Measurements from ENCODE around the gene URM1. TPM values are rescaled to one million over a fixed set of nuclear protein-coding genes. Genes with fewer than 3 reads are reported as not detected.
"Not testable (repeated sequence)": the region's sequence is repeated elsewhere in the genome, so short reads cannot be mapped to it uniquely, and the experiment has no call there.

The URM1 gene
- total RNA-seq, 1 donor from 2014 or later: 62.6 TPM

DNA sequence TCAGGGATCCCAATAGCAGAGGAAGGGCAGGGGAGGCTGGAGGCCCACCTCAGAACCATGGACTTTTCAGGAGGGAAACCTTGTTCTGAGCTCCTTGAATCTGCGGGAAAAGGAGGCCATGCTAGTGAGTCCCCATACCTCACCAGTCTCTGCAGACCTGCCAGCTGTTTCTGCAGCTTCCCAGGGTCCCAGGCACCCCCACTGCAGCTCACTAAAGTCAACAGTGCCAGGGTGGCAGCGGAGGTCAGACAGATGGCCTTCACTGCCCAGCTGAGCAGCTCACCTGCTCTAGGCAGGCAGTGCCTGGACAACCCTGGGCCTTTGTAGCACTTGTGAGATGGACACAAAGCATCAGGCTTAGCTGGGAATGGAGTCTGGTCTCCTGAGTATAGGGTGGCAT, 35.3 kb upstream of the URM1 start:
- peaks cover 2% of the 10 kb centered on the region for H3K27me3 Mint-ChIP-seq (ENCODE audit: unreplicated experiment)
- H3K4me1 Mint-ChIP-seq (ENCODE audit: low read depth, unreplicated experiment): no peaks in the 10 kb centered on the region
- H3K4me3 Mint-ChIP-seq (ENCODE audit: unreplicated experiment): no peak overlapping the region
- no peak overlapping the region for H3K27ac Mint-ChIP-seq (ENCODE audit: unreplicated experiment)
- peaks cover 9% of the 10 kb centered on the region for H3K9me3 Mint-ChIP-seq (ENCODE audit: unreplicated experiment)
- TF ChIP-seq, protein P1, sequence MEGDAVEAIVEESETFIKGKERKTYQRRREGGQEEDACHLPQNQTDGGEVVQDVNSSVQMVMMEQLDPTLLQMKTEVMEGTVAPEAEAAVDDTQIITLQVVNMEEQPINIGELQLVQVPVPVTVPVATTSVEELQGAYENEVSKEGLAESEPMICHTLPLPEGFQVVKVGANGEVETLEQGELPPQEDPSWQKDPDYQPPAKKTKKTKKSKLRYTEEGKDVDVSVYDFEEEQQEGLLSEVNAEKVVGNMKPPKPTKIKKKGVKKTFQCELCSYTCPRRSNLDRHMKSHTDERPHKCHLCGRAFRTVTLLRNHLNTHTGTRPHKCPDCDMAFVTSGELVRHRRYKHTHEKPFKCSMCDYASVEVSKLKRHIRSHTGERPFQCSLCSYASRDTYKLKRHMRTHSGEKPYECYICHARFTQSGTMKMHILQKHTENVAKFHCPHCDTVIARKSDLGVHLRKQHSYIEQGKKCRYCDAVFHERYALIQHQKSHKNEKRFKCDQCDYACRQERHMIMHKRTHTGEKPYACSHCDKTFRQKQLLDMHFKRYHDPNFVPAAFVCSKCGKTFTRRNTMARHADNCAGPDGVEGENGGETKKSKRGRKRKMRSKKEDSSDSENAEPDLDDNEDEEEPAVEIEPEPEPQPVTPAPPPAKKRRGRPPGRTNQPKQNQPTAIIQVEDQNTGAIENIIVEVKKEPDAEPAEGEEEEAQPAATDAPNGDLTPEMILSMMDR (IDR thresholded peaks at IDR 0.05; ENCODE audit: partially characterized antibody, unreplicated experiment): no peak
- no peaks in the 10 kb centered on the region for H3K36me3 Mint-ChIP-seq (ENCODE audit: unreplicated experiment)
- DNase-seq: no peak

DNA sequence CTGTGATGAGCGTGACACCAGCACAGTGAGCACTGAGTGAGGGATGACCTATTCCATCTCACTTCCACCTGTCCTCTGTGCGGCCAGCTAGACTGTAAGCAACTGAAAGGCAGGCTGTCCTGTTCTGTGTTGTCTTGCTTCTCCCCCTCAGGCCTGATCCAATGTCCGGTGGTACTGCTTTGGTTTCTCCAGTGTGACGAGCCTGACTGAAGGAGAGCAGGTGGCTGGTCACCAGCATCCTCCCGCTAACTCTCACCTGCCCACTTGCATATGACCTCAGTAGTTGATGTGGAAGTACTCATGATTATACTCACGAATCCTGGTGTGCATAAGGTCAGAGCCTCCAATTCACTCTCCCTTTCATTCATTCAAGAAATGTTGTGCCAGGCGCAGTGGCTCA, 33.2 kb upstream of the URM1 start:
- TF ChIP-seq, protein P1 (IDR thresholded peaks at IDR 0.05; ENCODE audit: partially characterized antibody, unreplicated experiment): no peak
- Mint-ChIP-seq H3K9me3 (ENCODE audit: unreplicated experiment) (peaks cover 11% of the 10 kb centered on the region), H3K27me3 (ENCODE audit: unreplicated experiment) (no peaks in the 10 kb centered on the region), H3K4me3 (ENCODE audit: unreplicated experiment) (no peak overlapping the region), H3K27ac (ENCODE audit: unreplicated experiment) (no peak overlapping the region), H3K36me3 (ENCODE audit: unreplicated experiment) (no peaks in the 10 kb centered on the region), H3K4me1 (ENCODE audit: low read depth, unreplicated experiment) (no peaks in the 10 kb centered on the region)
- DNase-seq: no peak

GRCh38 chr9:128338852-128339614, 32.1 kb upstream of the URM1 start:
- H3K27ac Mint-ChIP-seq (ENCODE audit: unreplicated experiment); H3K27me3 Mint-ChIP-seq (ENCODE audit: unreplicated experiment); H3K4me1 Mint-ChIP-seq (ENCODE audit: low read depth, unreplicated experiment); H3K36me3 Mint-ChIP-seq (ENCODE audit: unreplicated experiment); DNase-seq: not testable (repeated sequence)
- H3K9me3 Mint-ChIP-seq (ENCODE audit: unreplicated experiment): peaks cover 11% of the 10 kb centered on the region
- peak overlapping the region; percentile 88 for H3K4me3 Mint-ChIP-seq (ENCODE audit: unreplicated experiment)

DNA sequence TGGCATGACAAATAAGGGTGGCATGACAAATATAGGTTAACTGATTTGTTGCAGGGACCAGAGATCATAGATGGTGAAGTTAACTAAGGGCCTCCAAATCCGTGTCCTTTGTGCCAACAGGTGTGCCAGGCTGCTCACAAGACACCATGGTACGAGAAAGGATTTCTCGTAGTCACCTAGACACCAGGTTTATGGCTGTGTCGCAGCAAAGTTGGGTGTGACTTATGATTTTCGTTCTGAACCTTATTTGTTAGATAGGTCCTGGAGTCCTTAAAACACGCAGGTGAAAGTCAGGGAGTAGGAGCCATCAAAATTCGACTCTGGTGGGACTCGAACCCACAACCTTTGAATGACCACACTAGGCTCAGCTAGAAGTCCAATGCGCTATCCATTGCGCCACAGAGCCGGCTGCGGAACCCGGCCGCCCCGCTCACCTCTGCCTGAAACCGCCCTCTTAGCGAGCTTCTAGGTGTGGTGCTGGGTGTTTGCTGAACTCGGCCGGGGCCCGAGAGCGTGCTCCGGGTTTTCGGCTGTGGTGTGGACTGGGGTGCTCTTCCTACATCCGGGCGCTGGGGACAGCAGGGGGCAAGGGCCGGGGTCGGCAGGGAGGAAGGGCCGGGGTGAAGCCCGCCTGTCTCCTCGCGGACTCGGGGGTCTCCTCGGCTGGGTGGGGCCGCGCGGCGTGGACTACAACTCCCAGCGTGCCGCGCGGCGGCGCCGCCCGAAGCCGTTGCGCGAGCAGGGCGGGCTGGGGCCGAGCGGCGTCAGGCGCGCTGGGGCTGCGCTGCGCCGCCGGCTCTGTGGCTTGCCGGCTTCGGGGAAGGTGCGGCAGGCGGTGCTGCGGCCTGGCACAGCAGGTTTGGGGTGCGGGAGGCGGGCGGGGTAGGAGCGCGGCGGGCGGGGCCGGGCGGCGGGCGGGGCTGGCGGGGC, 31.1 kb upstream of the URM1 start, which contains the start of gene SLC27A4:
SLC27A4 (plus strand) TSS at position 767 of the 930 bp plus-strand sequence. CDS start 2,606 bp downstream, outside the sequence.
- H3K4me3 Mint-ChIP-seq (ENCODE audit: unreplicated experiment): peak within 1 kb of the TSS; percentile 98
- peak; percentile 87 for DNase-seq
- H3K27me3 Mint-ChIP-seq (ENCODE audit: unreplicated experiment): no peaks in the 10 kb centered on the region
- peak within 1 kb of the TSS; percentile 64 for H3K27ac Mint-ChIP-seq (ENCODE audit: unreplicated experiment)
- H3K4me1 Mint-ChIP-seq (ENCODE audit: low read depth, unreplicated experiment): no peaks in the 10 kb centered on the region
- no peaks in the 10 kb centered on the region for H3K36me3 Mint-ChIP-seq (ENCODE audit: unreplicated experiment)
- H3K9me3 Mint-ChIP-seq (ENCODE audit: unreplicated experiment): peaks cover 11% of the 10 kb centered on the region
- TF ChIP-seq, protein P1 (IDR thresholded peaks at IDR 0.05; ENCODE audit: partially characterized antibody, unreplicated experiment): no peak

GRCh38 chr9:128340691-128341434, 30.3 kb upstream of the URM1 start:
- peak; percentile 53 for DNase-seq
- H3K4me1 Mint-ChIP-seq (ENCODE audit: low read depth, unreplicated experiment): no peaks in the 10 kb centered on the region
- H3K27ac Mint-ChIP-seq (ENCODE audit: unreplicated experiment): no peak overlapping the region

More at GRCh38 chr9:128340691-128341434, 30.3 kb upstream of the URM1 start:
- no peaks in the 10 kb centered on the region for H3K36me3 Mint-ChIP-seq (ENCODE audit: unreplicated experiment)
- H3K9me3 Mint-ChIP-seq (ENCODE audit: unreplicated experiment): peaks cover 11% of the 10 kb centered on the region
- H3K4me3 Mint-ChIP-seq (ENCODE audit: unreplicated experiment): peak overlapping the region; percentile 98
- H3K27me3 Mint-ChIP-seq (ENCODE audit: unreplicated experiment): no peaks in the 10 kb centered on the region
- TF ChIP-seq, protein P1 (IDR thresholded peaks at IDR 0.05; ENCODE audit: partially characterized antibody, unreplicated experiment): no peak
